GM12872 (cell line): ENCODE results near the gene YAP1.
A peak's percentile ranks its signal among the peaks of the same experiment; 100 is the strongest.

Experiments
- TF ChIP-seq, protein P1 (sequence below): IDR thresholded peaks from 3 replicates; pipeline ENCODE4 v1.5.1; 2011; ENCODE audit warnings: low read depth, mild to moderate bottlenecking, low read length, moderate library complexity; ENCODE audit not compliant: insufficient read depth

The YAP1 gene

GRCh38 chr11:102109896-102110760 lies at the start of gene YAP1:
YAP1 (plus strand) TSS chr11:102110447; CDS start chr11:102110849, 402 bp downstream.
- TF ChIP-seq, protein P1, sequence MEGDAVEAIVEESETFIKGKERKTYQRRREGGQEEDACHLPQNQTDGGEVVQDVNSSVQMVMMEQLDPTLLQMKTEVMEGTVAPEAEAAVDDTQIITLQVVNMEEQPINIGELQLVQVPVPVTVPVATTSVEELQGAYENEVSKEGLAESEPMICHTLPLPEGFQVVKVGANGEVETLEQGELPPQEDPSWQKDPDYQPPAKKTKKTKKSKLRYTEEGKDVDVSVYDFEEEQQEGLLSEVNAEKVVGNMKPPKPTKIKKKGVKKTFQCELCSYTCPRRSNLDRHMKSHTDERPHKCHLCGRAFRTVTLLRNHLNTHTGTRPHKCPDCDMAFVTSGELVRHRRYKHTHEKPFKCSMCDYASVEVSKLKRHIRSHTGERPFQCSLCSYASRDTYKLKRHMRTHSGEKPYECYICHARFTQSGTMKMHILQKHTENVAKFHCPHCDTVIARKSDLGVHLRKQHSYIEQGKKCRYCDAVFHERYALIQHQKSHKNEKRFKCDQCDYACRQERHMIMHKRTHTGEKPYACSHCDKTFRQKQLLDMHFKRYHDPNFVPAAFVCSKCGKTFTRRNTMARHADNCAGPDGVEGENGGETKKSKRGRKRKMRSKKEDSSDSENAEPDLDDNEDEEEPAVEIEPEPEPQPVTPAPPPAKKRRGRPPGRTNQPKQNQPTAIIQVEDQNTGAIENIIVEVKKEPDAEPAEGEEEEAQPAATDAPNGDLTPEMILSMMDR = no peak

GRCh38 chr11:102061276-102061675 lies 49.0 kb upstream of the YAP1 start:
- TF ChIP-seq, protein P1 = peak; percentile 8; the same call in 1 of the 3 replicates

DNA sequence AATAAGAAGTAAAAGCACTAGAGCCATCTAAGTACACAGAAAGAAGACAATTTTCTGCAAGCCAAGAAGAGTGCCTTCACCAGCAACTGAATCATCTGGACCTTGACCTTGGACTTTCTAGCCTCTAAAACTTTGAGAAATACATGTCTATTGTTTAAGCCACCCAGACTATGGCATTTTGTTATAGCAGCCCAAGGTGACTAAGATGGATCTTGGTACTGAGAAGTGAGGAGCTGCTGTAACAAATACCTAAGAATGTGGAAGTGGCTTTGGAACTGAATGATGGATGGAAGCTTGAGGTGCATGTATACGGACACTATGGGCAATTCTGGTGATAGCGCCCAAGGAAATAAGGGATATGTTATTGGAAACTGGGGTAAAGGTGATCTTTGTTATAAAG lies 48.1 kb upstream of the YAP1 start:
- TF ChIP-seq, protein P1 = no peak

DNA sequence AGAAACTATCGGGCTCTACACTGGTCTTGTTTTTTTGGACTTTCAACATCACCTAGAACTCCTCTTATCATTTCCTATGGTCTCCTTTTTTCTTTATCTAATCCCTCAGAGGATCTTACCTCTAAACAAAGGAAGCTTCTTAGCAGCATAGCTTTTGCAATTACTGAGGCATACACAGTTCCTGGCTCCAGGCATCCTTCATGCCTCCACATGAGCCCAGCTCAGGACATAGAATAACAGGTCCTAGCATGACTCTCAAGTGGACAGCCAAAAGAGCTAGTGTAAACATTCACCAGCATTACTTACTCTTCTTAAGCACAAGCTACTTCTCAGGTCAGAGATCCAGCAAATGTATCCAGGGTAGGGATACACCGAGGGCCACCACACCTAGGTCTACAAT lies 45.9 kb upstream of the YAP1 start:
- TF ChIP-seq, protein P1 = no peak

- TF ChIP-seq, protein P1 = no peak
These were observed 39.5 kb upstream of the YAP1 start for GRCh38 chr11:102070766-102071165.

- TF ChIP-seq, protein P1 = no peak
These were observed 38.5 kb upstream of the YAP1 start for GRCh38 chr11:102071497-102072472.

DNA sequence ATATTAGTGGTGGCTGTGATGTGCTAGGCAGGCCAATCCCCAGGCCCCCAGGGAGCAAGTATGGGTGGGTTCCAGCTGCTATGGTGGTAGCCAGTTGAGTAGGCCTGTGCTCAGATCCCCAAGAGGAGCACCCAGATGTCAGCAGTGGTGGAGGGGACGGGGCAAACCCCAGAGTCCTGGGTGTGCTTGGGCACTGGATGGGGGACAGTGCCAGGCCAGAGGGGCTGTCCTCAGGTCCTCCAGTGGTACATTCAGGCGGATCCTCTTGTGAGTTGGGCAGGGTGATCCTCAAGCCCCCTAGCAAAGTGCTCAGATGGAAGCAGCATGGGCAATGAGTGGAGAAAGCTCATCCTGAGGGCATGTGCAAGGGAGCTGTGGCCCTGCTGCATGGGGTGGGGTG lies 37.0 kb upstream of the YAP1 start:
- TF ChIP-seq, protein P1 = no peak
